ENCODE measurements around the gene GNAQ. TPM values are rescaled to one million over a fixed set of nuclear protein-coding genes. Genes with fewer than 3 reads are reported as not detected.

The GNAQ gene
- total RNA-seq, 4 donors from 2014 or later = 64.0 to 80.4 (median 69.2) TPM

- peaks cover 18 to 73% (median 56%) of the 10 kb centered on the region in 4 donors for H3K4me1 ChIP-seq
- no peak overlapping the region for H3K4me3 ChIP-seq
- no peaks in the 10 kb centered on the region for H3K9me3 ChIP-seq
- intact Hi-C loops (cut with DNase I) = no loop called here
- H3K36me3 ChIP-seq = no peaks in the 10 kb centered on the region
- WGBS = 22% methylated on average over 2 of the region's 2 CpGs
- no peaks in the 10 kb centered on the region for H3K27me3 ChIP-seq
- no peak for DNase-seq (ENCODE audit: extremely low spot score)
- no peak for TF ChIP-seq POLR2AphosphoS5 (IDR thresholded peaks at IDR 0.05)
- no peak for TF ChIP-seq EP300 (IDR thresholded peaks at IDR 0.05)
- no peak for TF ChIP-seq CTCF (IDR thresholded peaks at IDR 0.05)
- no peak for TF ChIP-seq POLR2A (IDR thresholded peaks at IDR 0.05; ENCODE audit: low read depth)
- H3K27ac ChIP-seq (replicated peaks in 1 of 4) = peak overlapping the region in 3 of 4 donors; percentile 12 to 39 (median 31)
These were observed 32.4 kb downstream of the GNAQ start for GRCh38 chr9:77999231-77999631.

- peaks cover 18 to 58% (median 50%) of the 10 kb centered on the region in 4 donors for H3K4me1 ChIP-seq
- TF ChIP-seq POLR2A (IDR thresholded peaks at IDR 0.05; ENCODE audit: low read depth) = no peak
- TF ChIP-seq POLR2AphosphoS5 (IDR thresholded peaks at IDR 0.05) = peak in 1 of 2 donors; percentile 7
- intact Hi-C loops (cut with DNase I) = no loop called here
- no peaks in the 10 kb centered on the region for H3K36me3 ChIP-seq
- peak overlapping the region in 1 of 4 donors; percentile 32 for H3K27ac ChIP-seq (replicated peaks in 1 of 4)
- no peak overlapping the region for H3K4me3 ChIP-seq
- H3K9me3 ChIP-seq = no peaks in the 10 kb centered on the region
- H3K27me3 ChIP-seq = no peaks in the 10 kb centered on the region
- WGBS = 64% methylated on average over 16 of the region's 16 CpGs
- DNase-seq (ENCODE audit: extremely low spot score) = no peak
These were observed 33.9 kb downstream of the GNAQ start for GRCh38 chr9:77997611-77998284.

GRCh38 chr9:77996696-77997095 is 34.9 kb downstream of the GNAQ start:
- Histone ChIP-seq H3K27ac (replicated peaks in 1 of 4) (no peak overlapping the region), H3K36me3 (peaks cover 0 to 3% (median 0%) of the 10 kb centered on the region in 4 donors), H3K4me3 (no peak overlapping the region), H3K27me3 (no peaks in the 10 kb centered on the region), H3K4me1 (peaks cover 18 to 52% (median 45%) of the 10 kb centered on the region in 4 donors), H3K9me3 (no peaks in the 10 kb centered on the region)
- WGBS = 92% methylated on average over 2 of the region's 2 CpGs
- no peak for DNase-seq (ENCODE audit: extremely low spot score)
- TF ChIP-seq CTCF (IDR thresholded peaks at IDR 0.05) (no peak), POLR2A (IDR thresholded peaks at IDR 0.05; ENCODE audit: low read depth) (no peak), EP300 (IDR thresholded peaks at IDR 0.05) (no peak), POLR2AphosphoS5 (IDR thresholded peaks at IDR 0.05) (no peak)
- intact Hi-C loops (cut with DNase I) = no loop called here

GRCh38 chr9:77991191-77991590 is 40.4 kb downstream of the GNAQ start:
- WGBS = 88% methylated on average over 5 of the region's 5 CpGs
- DNase-seq (ENCODE audit: extremely low spot score) = no peak
- Histone ChIP-seq H3K36me3 (peaks cover 0 to 4% (median 0%) of the 10 kb centered on the region in 4 donors), H3K9me3 (no peaks in the 10 kb centered on the region), H3K27ac (replicated peaks in 1 of 4) (no peak overlapping the region), H3K4me3 (no peak overlapping the region), H3K4me1 (peaks cover 11 to 42% (median 29%) of the 10 kb centered on the region in 4 donors), H3K27me3 (no peaks in the 10 kb centered on the region)
- TF ChIP-seq POLR2AphosphoS5 (IDR thresholded peaks at IDR 0.05) (no peak), CTCF (IDR thresholded peaks at IDR 0.05) (no peak), EP300 (IDR thresholded peaks at IDR 0.05) (no peak), POLR2A (IDR thresholded peaks at IDR 0.05; ENCODE audit: low read depth) (no peak)
- intact Hi-C loops (cut with DNase I) = no loop called here

- Histone ChIP-seq H3K27me3 (no peaks in the 10 kb centered on the region), H3K27ac (replicated peaks in 1 of 4) (no peak overlapping the region), H3K4me3 (no peak overlapping the region), H3K4me1 (peaks cover 11 to 47% (median 38%) of the 10 kb centered on the region in 4 donors), H3K36me3 (peaks cover 0 to 4% (median 0%) of the 10 kb centered on the region in 4 donors), H3K9me3 (no peaks in the 10 kb centered on the region)
- DNase-seq (ENCODE audit: extremely low spot score) = no peak
- intact Hi-C loops (cut with DNase I) = no loop called here
- TF ChIP-seq POLR2AphosphoS5 (IDR thresholded peaks at IDR 0.05) = no peak
These were observed 41.7 kb downstream of the GNAQ start for GRCh38 chr9:77989909-77990308.
